ENCODE results near the gene COPS2. TPM values are rescaled to one million over a fixed set of nuclear protein-coding genes. Genes with fewer than 3 reads are reported as not detected.
A peak's percentile ranks its signal among the peaks of the same experiment; 100 is the strongest.
"Not testable (repeated sequence)": the region's sequence is repeated elsewhere in the genome, so short reads cannot be mapped to it uniquely, and the experiment has no call there.

COPS2 gene
- total RNA-seq, 3 donors from 2014 or later: 38.4 to 102 (median 43.5) TPM

- ATAC-seq (no peak), DNase-seq (no peak)
- TF ChIP-seq CTCF (IDR thresholded peaks at IDR 0.05): no peak
- Histone ChIP-seq H3K9me3 (no peaks in the 10 kb centered on the region), H3K36me3 (ENCODE audit: low read depth) (no peaks in the 10 kb centered on the region), H3K4me3 (no peak overlapping the region), H3K4me1 (ENCODE audit: low read depth) (no peaks in the 10 kb centered on the region)
- intact Hi-C loops (cut with DNase I, micrococcal nuclease): no loop called here
These were observed 26.7 kb upstream of the COPS2 start for GRCh38 chr15:49182128-49182527.

GRCh38 chr15:49179433-49180190, 24.2 kb upstream of the COPS2 start:
- intact Hi-C loops (cut with DNase I, micrococcal nuclease): no loop called here
- H3K9me3 ChIP-seq: no peaks in the 10 kb centered on the region
- H3K4me1 ChIP-seq (ENCODE audit: low read depth): peaks cover 3% of the 10 kb centered on the region
- no peak for ATAC-seq
- no peak overlapping the region for H3K4me3 ChIP-seq
- H3K36me3 ChIP-seq (ENCODE audit: low read depth): no peaks in the 10 kb centered on the region
- TF ChIP-seq CTCF (IDR thresholded peaks at IDR 0.05): no peak
- no peak for DNase-seq

GRCh38 chr15:49178497-49178896, 23.1 kb upstream of the COPS2 start:
- Histone ChIP-seq H3K4me1 (ENCODE audit: low read depth) (peaks cover 3% of the 10 kb centered on the region), H3K9me3 (no peaks in the 10 kb centered on the region), H3K4me3 (no peak overlapping the region), H3K36me3 (ENCODE audit: low read depth) (no peaks in the 10 kb centered on the region)
- intact Hi-C loops (cut with DNase I, micrococcal nuclease): no loop called here
- DNase-seq (no peak), ATAC-seq (no peak)
- TF ChIP-seq CTCF (IDR thresholded peaks at IDR 0.05): no peak

GRCh38 chr15:49175582-49176397, 20.4 kb upstream of the COPS2 start:
- intact Hi-C loops (cut with DNase I, micrococcal nuclease); H3K4me3 ChIP-seq; H3K9me3 ChIP-seq; H3K4me1 ChIP-seq (ENCODE audit: low read depth); H3K36me3 ChIP-seq (ENCODE audit: low read depth): not testable (repeated sequence)
- peak; percentile 45 for ATAC-seq
- peak in 1 of 3 donors; percentile 32 for DNase-seq

GRCh38 chr15:49174902-49175301, 19.5 kb upstream of the COPS2 start:
- ATAC-seq: no peak
- H3K4me1 ChIP-seq (ENCODE audit: low read depth): peaks cover 12% of the 10 kb centered on the region
- H3K9me3 ChIP-seq: no peaks in the 10 kb centered on the region
- no peak for TF ChIP-seq CTCF (IDR thresholded peaks at IDR 0.05)
- no peak for DNase-seq
- intact Hi-C loops (cut with DNase I, micrococcal nuclease): no loop called here
- no peaks in the 10 kb centered on the region for H3K36me3 ChIP-seq (ENCODE audit: low read depth)
- H3K4me3 ChIP-seq: no peak overlapping the region

- DNase-seq: no peak
- Histone ChIP-seq H3K4me3 (no peak overlapping the region), H3K9me3 (no peaks in the 10 kb centered on the region), H3K4me1 (ENCODE audit: low read depth) (peaks cover 12% of the 10 kb centered on the region), H3K36me3 (ENCODE audit: low read depth) (no peaks in the 10 kb centered on the region)
- ATAC-seq: no peak
- TF ChIP-seq CTCF (IDR thresholded peaks at IDR 0.05): no peak
- intact Hi-C loops (cut with DNase I, micrococcal nuclease): no loop called here
These were observed 16.4 kb upstream of the COPS2 start for GRCh38 chr15:49171790-49172189.

All from mucosa of descending colon (tissue), 3 donors.